H1 (cell line): Measurements from ENCODE around the gene SNAP29. TPM values are rescaled to one million over a fixed set of nuclear protein-coding genes. Genes with fewer than 3 reads are reported as not detected.

ENCODE experiments used
- CTCF ChIA-PET: fragments of 300-600 bp; sonication (Branson Sonifier 250); formaldehyde crosslinking; loops from one replicate; lab custom pipeline; 2021; ENCODE audit not compliant: partially characterized antibody; lab: Charles Lee
- POLR2A ChIA-PET: fragments of 300-600 bp; sonication (Branson Sonifier 250); formaldehyde crosslinking; loops from one replicate; lab custom pipeline; 2021; ENCODE audit warnings: inconsistent platforms; ENCODE audit not compliant: partially characterized antibody; lab: Charles Lee
- DNase-seq, 2 experiments: peaks; one replicate each; pipeline versions ENCODE4 v3.0.0 to v3.0.0-alpha.2; 2010 to 2022; ENCODE audit warnings: low spot score in 2 of 2, low read depth in 1 of 2, mixed read lengths in 1 of 2
- FAIRE-seq: peaks from 2 replicates; lab custom pipeline; 2011; peaks lifted over from hg19 to GRCh38; lab: Jason Lieb, UNC
- H2AFZ ChIP-seq: 2 replicates; pipeline ENCODE4 v1.8.1; 2012; ENCODE audit warnings: low read length, inconsistent platforms
- H2AK5ac ChIP-seq: 2 replicates; pipeline ENCODE4 v1.6.1; 2013; ENCODE audit warnings: low read depth, low read length
- H2BK120ac ChIP-seq: replicated peaks from 2 replicates; pipeline ENCODE3; 2013; ENCODE audit warnings: low read depth, low read length, inconsistent platforms
- H2BK12ac ChIP-seq: 2 replicates; pipeline ENCODE4 v1.6.1; 2013; ENCODE audit warnings: low read depth, low read length
- H2BK15ac ChIP-seq: 2 replicates; pipeline ENCODE4 v1.6.1; 2013; ENCODE audit warnings: low read length
- H2BK20ac ChIP-seq: 2 replicates; pipeline ENCODE4 v1.6.1; 2013; ENCODE audit warnings: low read length
- H2BK5ac ChIP-seq: 2 replicates; pipeline ENCODE4 v1.6.1; 2013; ENCODE audit warnings: low read depth, low read length
- H3K14ac ChIP-seq: 2 replicates; pipeline ENCODE4 v1.6.1; 2013; ENCODE audit warnings: inconsistent platforms; ENCODE audit not compliant: insufficient read length
- H3K18ac ChIP-seq: 2 replicates; pipeline ENCODE4 v1.6.1; 2013; ENCODE audit warnings: low read length; ENCODE audit errors: extremely low read depth
- H3K23ac ChIP-seq: 2 replicates; pipeline ENCODE4 v1.6.1; 2013; ENCODE audit warnings: inconsistent platforms; ENCODE audit not compliant: insufficient read length
- H3K23me2 ChIP-seq: 2 replicates; pipeline ENCODE4 v1.6.1; 2013; ENCODE audit warnings: low read depth, low read length
- H3K27ac ChIP-seq: 2 replicates; pipeline ENCODE4 v1.6.1; 2011; ENCODE audit warnings: low read depth, low read length, inconsistent platforms
- H3K27me3 ChIP-seq, 4 experiments: replicated peaks in 1 of 4; 1 replicate in 1 of 4; 2 replicates in 3 of 4; pipeline versions ENCODE4 v1.6.1 to v1.8.1; 2011 to 2013; ENCODE audit warnings: low read length in 3 of 4, mild to moderate bottlenecking in 3 of 4, inconsistent platforms in 2 of 4, mixed read lengths in 2 of 4, moderate library complexity in 1 of 4; ENCODE audit not compliant: control insufficient read depth in 3 of 4, insufficient read depth in 3 of 4; ENCODE audit errors: extremely low read depth in 1 of 4
- H3K36me3 ChIP-seq, 4 experiments: 2 replicates each; pipeline versions ENCODE4 v1.6.1 to v1.8.1; 2011 to 2013; ENCODE audit warnings: mild to moderate bottlenecking in 4 of 4, low read length in 3 of 4, moderate library complexity in 2 of 4, control low read depth in 1 of 4, inconsistent platforms in 1 of 4; ENCODE audit not compliant: insufficient read depth in 4 of 4, control insufficient read depth in 2 of 4
- H3K4ac ChIP-seq: replicated peaks from 2 replicates; pipeline ENCODE3; 2013; ENCODE audit warnings: low read length, low read depth, mixed read lengths, inconsistent platforms; ENCODE audit not compliant: insufficient read length
- H3K4me1 ChIP-seq, 4 experiments: replicated peaks in 1 of 4; 1 replicate in 1 of 4; 2 replicates in 3 of 4; pipeline versions ENCODE4 v1.6.1 to v1.8.1; 2011 to 2013; ENCODE audit warnings: low read length in 3 of 4, inconsistent platforms in 2 of 4, mixed read lengths in 1 of 4; ENCODE audit not compliant: insufficient read depth in 4 of 4, control insufficient read depth in 3 of 4
- H3K4me2 ChIP-seq, 2 experiments: 2 replicates each; pipeline versions ENCODE4 v1.6.1 to v1.8.1; 2011 to 2013; ENCODE audit warnings: low read depth in 2 of 2, low read length in 2 of 2, control low read depth in 1 of 2, inconsistent platforms in 1 of 2, mild to moderate bottlenecking in 1 of 2; ENCODE audit not compliant: insufficient read depth in 1 of 2
- H3K4me3 ChIP-seq, 4 experiments: fragments of 200-600, 300-600 bp in 1 of 4; sonication (generic), shearing (Covaris generic), sonication (Bioruptor Twin) in 1 of 4; 2 replicates each; pipeline versions ENCODE4 v1.5.1 to v1.8.1; 2011 to 2016; ENCODE audit warnings: low read length in 4 of 4, low read depth in 3 of 4, control low read depth in 2 of 4, inconsistent platforms in 2 of 4, mild to moderate bottlenecking in 2 of 4, mixed read lengths in 1 of 4, moderate library complexity in 1 of 4; ENCODE audit not compliant: insufficient read depth in 2 of 4; ENCODE audit errors: extremely low read depth in 1 of 4
- H3K56ac ChIP-seq: replicated peaks from 2 replicates; pipeline ENCODE3; 2013; ENCODE audit warnings: low read depth, mild to moderate bottlenecking, mixed read lengths, low read length, inconsistent platforms; ENCODE audit not compliant: insufficient read length
- H3K79me1 ChIP-seq: 2 replicates; pipeline ENCODE4 v1.6.1; 2013; ENCODE audit warnings: low read depth, low read length, control low read depth
- H3K79me2 ChIP-seq, 2 experiments: 2 replicates each; pipeline versions ENCODE4 v1.6.1 to v1.8.1; 2012 to 2013; ENCODE audit warnings: low read length in 2 of 2, mild to moderate bottlenecking in 2 of 2, inconsistent platforms in 1 of 2; ENCODE audit not compliant: insufficient read depth in 2 of 2, control insufficient read depth in 1 of 2
- H3K9ac ChIP-seq, 4 experiments: replicated peaks in 1 of 4; 1 replicate in 1 of 4; 2 replicates in 3 of 4; pipeline versions ENCODE4 v1.6.1 to v1.8.1; 2011 to 2013; ENCODE audit warnings: low read depth in 3 of 4, low read length in 3 of 4, control low read depth in 2 of 4, mild to moderate bottlenecking in 2 of 4, moderate library complexity in 2 of 4, inconsistent platforms in 1 of 4; ENCODE audit errors: extremely low read depth in 1 of 4
- H3K9me3 ChIP-seq, 2 experiments: 2 replicates each; pipeline versions ENCODE4 v1.6.1 to v1.8.1; 2012 to 2013; ENCODE audit warnings: mild to moderate bottlenecking in 2 of 2, moderate library complexity in 2 of 2, control low read depth in 1 of 2, inconsistent platforms in 1 of 2, low read depth in 1 of 2, low read length in 1 of 2, mixed read lengths in 1 of 2; ENCODE audit not compliant: insufficient read depth in 2 of 2
- H4K20me1 ChIP-seq, 2 experiments: replicated peaks in 1 of 2; 2 replicates each; pipeline versions ENCODE3 to v1.8.1; 2011 to 2013; ENCODE audit warnings: inconsistent platforms in 2 of 2, low read length in 2 of 2, mild to moderate bottlenecking in 1 of 2; ENCODE audit not compliant: insufficient read depth in 2 of 2, control insufficient read depth in 1 of 2
- H4K5ac ChIP-seq: 2 replicates; pipeline ENCODE4 v1.6.1; 2013; ENCODE audit warnings: low read length, low read depth, mixed read lengths, inconsistent platforms; ENCODE audit not compliant: insufficient read length
- H4K8ac ChIP-seq: 2 replicates; pipeline ENCODE4 v1.8.0; 2013; ENCODE audit warnings: mild to moderate bottlenecking, moderate library complexity, low read length, inconsistent platforms; ENCODE audit not compliant: insufficient read depth; ENCODE audit errors: extremely low read depth
- H4K91ac ChIP-seq: replicated peaks from 2 replicates; pipeline ENCODE3; 2013; ENCODE audit warnings: low read length, mixed read lengths, inconsistent platforms; ENCODE audit not compliant: insufficient read length
- WGBS, 2 experiments: shearing (Covaris generic) in 1 of 2; methylation state at CpG; one replicate each; pipeline versions ENCODE4 v1.1.6 to v1.1.7; 2013 to 2015; ENCODE audit warnings: low lambda C conversion rate in 2 of 2, mixed read lengths in 2 of 2, inconsistent platforms in 1 of 2, low coverage in 1 of 2, missing lambda C conversion rate in 1 of 2; ENCODE audit not compliant: insufficient replicate concordance in 2 of 2, insufficient coverage in 1 of 2, insufficient read length in 1 of 2; ENCODE audit errors: extremely low coverage in 1 of 2, missing lambda C conversion rate in 1 of 2; 5-methylcytosine and 5-hydroxymethylcytosine counted together
- polyA plus RNA-seq, 7 experiments: library from polyadenylated mRNA; depleted of rRNA in 3 of 7; stranded (reverse) in 5 of 7; unstranded in 2 of 7; fragments of >200 nt in 5 of 7; fragments of 200-250 nt in 2 of 7; gene quantifications; 1 replicate in 5 of 7; 2 replicates in 1 of 7; 4 replicates in 1 of 7; pipeline versions ENCODE4 v1.2.1 to v1.2.3, GENCODE V29; 2011 to 2013; ENCODE audit warnings: missing spikeins in 2 of 7, mixed read lengths in 2 of 7
- total RNA-seq: library from RNA; stranded (reverse); fragmentation: NEBNext Ultra II Directional; extraction: Animal tissue kit (Norgen Biotek cat#: 25700); gene quantifications from 2 replicates; pipeline ENCODE4 v1.2.1, GENCODE V29; 2021

SNAP29 gene
- total and polyA plus RNA-seq, 2 of the 8 experiments (the other 6 are each of a cell fraction or from before 2014, with no cell fraction given) = 11.8 to 15.0 TPM

GRCh38 chr22:20937031-20937793 lies 78.4 kb downstream of the SNAP29 start:
- Histone ChIP-seq H3K4me3 (no peak overlapping the region), H3K9ac (no peak overlapping the region)
- CTCF ChIA-PET = interaction anchor here (0.7 to 2.6 kb wide), 9 partner anchors 10 to 169 kb away, joined by 3 to 7 read pairs (median 4); no protein-coding TSS in a partner anchor

More at GRCh38 chr22:20937031-20937793, 78.4 kb downstream of the SNAP29 start:
- H2AFZ ChIP-seq = no peak overlapping the region
- no peak overlapping the region for H2BK20ac ChIP-seq
- H3K79me1 ChIP-seq = peaks cover 8% of the 10 kb centered on the region
- no peak overlapping the region for H3K23ac ChIP-seq
- H3K27ac ChIP-seq = no peak overlapping the region
- H3K14ac ChIP-seq = no peak overlapping the region
- no peak overlapping the region for H4K5ac ChIP-seq
- POLR2A ChIA-PET = interaction anchor here (0.8 to 1.2 kb wide), 2 partner anchors 10 to 19 kb away, joined by 3 to 4 read pairs; no protein-coding TSS in a partner anchor
- H3K27me3 ChIP-seq = no peaks in the 10 kb centered on the region
- WGBS, 2 experiments = 85% methylated on average over 12 of the region's 12 CpGs; no CpG with 5 or more reads in 1 of the 2 experiments
- no peak overlapping the region for H4K8ac ChIP-seq
- DNase-seq = no peak
- H3K79me2 ChIP-seq = peaks cover 54 to 95% of the 10 kb centered on the region in 2 experiments
- no peak overlapping the region for H2BK5ac ChIP-seq
- no peak for FAIRE-seq
- no peak overlapping the region for H3K56ac ChIP-seq
- H2BK15ac ChIP-seq = no peak overlapping the region
- no peak overlapping the region for H3K4ac ChIP-seq
- no peak overlapping the region for H3K18ac ChIP-seq
- no peaks in the 10 kb centered on the region for H3K23me2 ChIP-seq
- H3K4me2 ChIP-seq = no peak overlapping the region
- peaks cover 4 to 39% (median 13%) of the 10 kb centered on the region in 4 experiments; a peak in 7 of 8 replicates for H3K36me3 ChIP-seq
- H2BK12ac ChIP-seq = no peak overlapping the region
- no peak overlapping the region for H2AK5ac ChIP-seq
- H2BK120ac ChIP-seq = no peak overlapping the region
- H3K4me1 ChIP-seq = peaks cover 0 to 4% (median 0%) of the 10 kb centered on the region in 4 experiments; a peak in 2 of 7 replicates
- no peak overlapping the region for H4K91ac ChIP-seq
- no peaks in the 10 kb centered on the region for H3K9me3 ChIP-seq
- H4K20me1 ChIP-seq = peaks cover 33 to 49% of the 10 kb centered on the region in 2 experiments
